Thymus (tissue), 11 donors: ENCODE measurements around the gene RAD51AP1. TPM values are rescaled to one million over a fixed set of nuclear protein-coding genes. Genes with fewer than 3 reads are reported as not detected.

Experiments used
- DNase-seq, 9 donors: peaks; one replicate each; pipeline ENCODE4 v3.0.0-alpha.2; 2013; ENCODE audit warnings: low spot score in 9 of 9, low read depth in 6 of 9, missing footprints in 1 of 9
- H3K27ac ChIP-seq, 2 donors: one replicate each; pipeline ENCODE4 v1.5.1; 2013; ENCODE audit warnings: control low read depth in 1 of 2, low read depth in 1 of 2, low read length in 1 of 2, mild to moderate bottlenecking in 1 of 2, moderate library complexity in 1 of 2
- H3K27me3 ChIP-seq, 2 donors: one replicate each; pipeline ENCODE4 v1.5.1; 2013; ENCODE audit warnings: low read length in 1 of 2; ENCODE audit not compliant: control insufficient read depth in 2 of 2, insufficient read depth in 1 of 2
- H3K36me3 ChIP-seq, 2 donors: one replicate each; pipeline ENCODE4 v1.5.1; 2013; ENCODE audit warnings: low read length in 1 of 2, mild to moderate bottlenecking in 1 of 2, moderate library complexity in 1 of 2; ENCODE audit not compliant: control insufficient read depth in 2 of 2, insufficient read depth in 2 of 2
- H3K4me1 ChIP-seq, 2 donors: one replicate each; pipeline ENCODE4 v1.5.1; 2013; ENCODE audit warnings: low read length in 2 of 2; ENCODE audit not compliant: control insufficient read depth in 2 of 2, insufficient read depth in 2 of 2
- H3K4me3 ChIP-seq, 2 donors: one replicate each; pipeline ENCODE4 v1.5.1; 2013; ENCODE audit warnings: low read length in 2 of 2, control low read depth in 1 of 2, mild to moderate bottlenecking in 1 of 2
- H3K9me3 ChIP-seq, 2 donors: one replicate each; pipeline ENCODE4 v1.5.1; 2013; ENCODE audit warnings: low read length in 1 of 2, mild to moderate bottlenecking in 1 of 2; ENCODE audit not compliant: control insufficient read depth in 2 of 2, insufficient read depth in 1 of 2
- WGBS: extraction: QIAGEN DNeasy Blood & Tissue Kit; methylation state at CpG from one replicate; pipeline ENCODE4 v1.1.7; 2013; 5-methylcytosine and 5-hydroxymethylcytosine counted together
- polyA plus RNA-seq: library from polyadenylated mRNA; stranded (reverse); fragments of 200-250 nt; gene quantifications from one replicate; pipeline ENCODE4 v1.2.3, GENCODE V29; 2013
- total RNA-seq: library from RNA; stranded (reverse); fragments of 120-200 nt; gene quantifications from one replicate; pipeline ENCODE4 v1.2.4, GENCODE V29; 2013
- donor health status: healthy.

RAD51AP1 gene
- total and polyA plus RNA-seq, 2 donors = 3.4 to 39.5 TPM

- Histone ChIP-seq H3K9me3 (no peaks in the 10 kb centered on the region), H3K4me3 (no peak overlapping the region), H3K36me3 (no peaks in the 10 kb centered on the region), H3K27me3 (no peaks in the 10 kb centered on the region), H3K4me1 (no peaks in the 10 kb centered on the region), H3K27ac (no peak overlapping the region)
- WGBS = 36% methylated on average over 8 of the region's 8 CpGs
- DNase-seq = peak in 2 of 9 donors; percentile 9 to 32
Observed at GRCh38 chr12:4579305-4580102, 40.8 kb downstream of the RAD51AP1 start.

GRCh38 chr12:4580281-4580688 is 41.6 kb downstream of the RAD51AP1 start:
- H3K27me3 ChIP-seq = no peaks in the 10 kb centered on the region
- 87% methylated on average over 3 of the region's 3 CpGs for WGBS
- no peak for DNase-seq
- H3K27ac ChIP-seq = no peak overlapping the region
- no peaks in the 10 kb centered on the region for H3K9me3 ChIP-seq
- H3K4me1 ChIP-seq = no peaks in the 10 kb centered on the region
- H3K36me3 ChIP-seq = no peaks in the 10 kb centered on the region
- H3K4me3 ChIP-seq = no peak overlapping the region

GRCh38 chr12:4584281-4584680 is 45.6 kb downstream of the RAD51AP1 start:
- no peaks in the 10 kb centered on the region for H3K4me1 ChIP-seq
- WGBS = 83% methylated on average over 6 of the region's 6 CpGs
- DNase-seq = no peak

GRCh38 chr12:4584896-4585295 is 46.2 kb downstream of the RAD51AP1 start:
- Histone ChIP-seq H3K4me3 (no peak overlapping the region), H3K9me3 (no peaks in the 10 kb centered on the region), H3K4me1 (no peaks in the 10 kb centered on the region), H3K36me3 (no peaks in the 10 kb centered on the region), H3K27ac (no peak overlapping the region), H3K27me3 (no peaks in the 10 kb centered on the region)
- WGBS = 95% methylated on average over 7 of the region's 7 CpGs
- DNase-seq = no peak

More at GRCh38 chr12:4584281-4584680, 45.6 kb downstream of the RAD51AP1 start:
- H3K27ac ChIP-seq = no peak overlapping the region
- H3K9me3 ChIP-seq = no peaks in the 10 kb centered on the region
- H3K36me3 ChIP-seq = no peaks in the 10 kb centered on the region
- no peaks in the 10 kb centered on the region for H3K27me3 ChIP-seq
- no peak overlapping the region for H3K4me3 ChIP-seq

- Histone ChIP-seq H3K4me1 (no peaks in the 10 kb centered on the region), H3K4me3 (no peak overlapping the region), H3K36me3 (no peaks in the 10 kb centered on the region), H3K27me3 (no peaks in the 10 kb centered on the region), H3K27ac (no peak overlapping the region), H3K9me3 (no peaks in the 10 kb centered on the region)
- WGBS = 73% methylated on average over 5 of the region's 5 CpGs
- no peak for DNase-seq
Observed at GRCh38 chr12:4586500-4586899, 47.8 kb downstream of the RAD51AP1 start.

GRCh38 chr12:4587108-4587507 is 48.4 kb downstream of the RAD51AP1 start:
- DNase-seq = no peak
- H3K4me1 ChIP-seq = no peaks in the 10 kb centered on the region
- no peaks in the 10 kb centered on the region for H3K27me3 ChIP-seq
- 90% methylated on average over 9 of the region's 9 CpGs for WGBS
- no peak overlapping the region for H3K4me3 ChIP-seq
- H3K9me3 ChIP-seq = no peaks in the 10 kb centered on the region
- no peak overlapping the region for H3K27ac ChIP-seq
- no peaks in the 10 kb centered on the region for H3K36me3 ChIP-seq

DNA sequence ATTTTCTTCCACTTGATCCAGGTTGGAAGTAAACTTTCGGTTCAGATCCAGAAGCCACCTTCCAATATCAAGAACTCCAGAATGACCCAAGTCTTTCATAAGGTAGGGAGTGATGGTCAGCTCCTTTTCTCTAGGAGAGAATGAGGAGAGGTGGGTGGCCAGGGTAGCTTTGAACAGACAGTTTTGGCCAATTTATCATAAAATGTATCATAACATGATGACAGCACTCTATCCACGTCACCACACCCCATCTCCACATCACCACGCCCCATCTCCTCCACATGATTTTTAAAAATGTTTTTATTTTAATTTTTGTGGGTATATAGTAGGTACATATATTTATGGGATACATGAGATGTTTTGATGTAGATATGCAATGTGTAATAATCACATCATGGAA is 50.2 kb downstream of the RAD51AP1 start:
- Histone ChIP-seq H3K9me3 (no peaks in the 10 kb centered on the region), H3K36me3 (no peaks in the 10 kb centered on the region), H3K4me3 (no peak overlapping the region), H3K27ac (no peak overlapping the region), H3K27me3 (no peaks in the 10 kb centered on the region), H3K4me1 (no peaks in the 10 kb centered on the region)
- 94% methylated on average over 3 of the region's 3 CpGs for WGBS
- no peak for DNase-seq

DNA sequence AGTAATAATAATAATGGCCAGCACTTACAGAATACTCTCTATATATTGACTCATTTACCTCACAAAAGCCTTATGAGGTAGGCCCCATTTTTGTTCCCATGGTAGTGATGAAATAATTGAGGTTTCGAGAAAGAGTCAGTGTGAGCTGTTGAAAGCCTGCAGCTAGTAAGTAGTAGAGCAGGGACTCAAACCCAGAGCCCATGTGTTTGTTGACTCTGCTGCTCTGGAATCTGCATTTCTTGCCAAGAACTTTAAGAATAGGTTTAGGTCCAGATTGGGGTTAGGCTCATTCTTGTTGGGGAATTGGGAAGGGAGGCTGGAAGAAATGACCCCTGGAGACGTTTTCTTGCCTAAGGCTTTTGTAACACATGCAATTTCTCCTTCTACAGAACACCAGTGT is 51.3 kb downstream of the RAD51AP1 start:
- Histone ChIP-seq H3K27ac (no peak overlapping the region), H3K27me3 (no peaks in the 10 kb centered on the region), H3K4me3 (no peak overlapping the region), H3K4me1 (no peaks in the 10 kb centered on the region), H3K36me3 (no peaks in the 10 kb centered on the region), H3K9me3 (no peaks in the 10 kb centered on the region)
- WGBS = 91% methylated on average over 2 of the region's 2 CpGs
- no peak for DNase-seq

GRCh38 chr12:4591180-4591687 is 52.5 kb downstream of the RAD51AP1 start:
- Histone ChIP-seq H3K36me3 (no peaks in the 10 kb centered on the region), H3K27ac (no peak overlapping the region), H3K27me3 (no peaks in the 10 kb centered on the region), H3K4me1 (no peaks in the 10 kb centered on the region), H3K9me3 (no peaks in the 10 kb centered on the region), H3K4me3 (no peak overlapping the region)
- WGBS = 85% methylated on average over 7 of the region's 7 CpGs
- DNase-seq = no peak
